ENCODE data around the gene INSC. TPM values are rescaled to one million over a fixed set of nuclear protein-coding genes. Genes with fewer than 3 reads are reported as not detected.

The INSC gene
- total and polyA plus RNA-seq, 9 of the 15 experiments (the other 6 are each of a cell fraction or from before 2014, with no cell fraction given), result not detected

DNA sequence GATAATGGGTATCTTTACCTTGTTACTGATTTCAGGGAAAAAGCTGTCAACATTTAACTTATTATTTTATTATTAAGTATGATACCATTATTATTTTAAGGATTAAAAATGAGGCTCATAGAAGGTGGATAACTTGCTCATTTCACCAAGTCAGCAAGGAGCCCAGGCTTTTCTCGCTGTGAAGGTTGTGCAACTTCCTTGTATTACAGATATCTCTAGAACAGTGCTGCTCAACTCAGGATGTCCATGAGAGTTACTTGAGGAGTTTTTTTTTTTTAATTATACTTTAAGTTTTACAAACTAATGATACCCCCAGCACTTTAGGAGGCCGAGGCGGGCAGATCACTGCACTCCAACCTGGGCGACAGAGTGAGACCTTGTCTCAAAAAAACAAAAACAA is 98.2 kb downstream of the INSC start (continued):
- TF ChIP-seq CBX3 (IDR thresholded peaks at IDR 0.05; ENCODE audit: borderline replicate concordance in 1 of 2, low read length in 2 of 2) (no peak), CREM (IDR thresholded peaks at IDR 0.05; ENCODE audit: low read depth) (no peak), ZNF41 (CRISPR knock-in tag; conservative IDR thresholded peaks at IDR 0.05) (no peak), CC2D1A (IDR thresholded peaks at IDR 0.05) (no peak), KLF6 (CRISPR knock-in tag; IDR thresholded peaks at IDR 0.05; ENCODE audit: borderline replicate concordance) (no peak)
- TF ChIP-seq, protein P1, sequence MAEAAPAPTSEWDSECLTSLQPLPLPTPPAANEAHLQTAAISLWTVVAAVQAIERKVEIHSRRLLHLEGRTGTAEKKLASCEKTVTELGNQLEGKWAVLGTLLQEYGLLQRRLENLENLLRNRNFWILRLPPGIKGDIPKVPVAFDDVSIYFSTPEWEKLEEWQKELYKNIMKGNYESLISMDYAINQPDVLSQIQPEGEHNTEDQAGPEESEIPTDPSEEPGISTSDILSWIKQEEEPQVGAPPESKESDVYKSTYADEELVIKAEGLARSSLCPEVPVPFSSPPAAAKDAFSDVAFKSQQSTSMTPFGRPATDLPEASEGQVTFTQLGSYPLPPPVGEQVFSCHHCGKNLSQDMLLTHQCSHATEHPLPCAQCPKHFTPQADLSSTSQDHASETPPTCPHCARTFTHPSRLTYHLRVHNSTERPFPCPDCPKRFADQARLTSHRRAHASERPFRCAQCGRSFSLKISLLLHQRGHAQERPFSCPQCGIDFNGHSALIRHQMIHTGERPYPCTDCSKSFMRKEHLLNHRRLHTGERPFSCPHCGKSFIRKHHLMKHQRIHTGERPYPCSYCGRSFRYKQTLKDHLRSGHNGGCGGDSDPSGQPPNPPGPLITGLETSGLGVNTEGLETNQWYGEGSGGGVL (CRISPR knock-in tag; IDR thresholded peaks at IDR 0.05), result no peak

DNA sequence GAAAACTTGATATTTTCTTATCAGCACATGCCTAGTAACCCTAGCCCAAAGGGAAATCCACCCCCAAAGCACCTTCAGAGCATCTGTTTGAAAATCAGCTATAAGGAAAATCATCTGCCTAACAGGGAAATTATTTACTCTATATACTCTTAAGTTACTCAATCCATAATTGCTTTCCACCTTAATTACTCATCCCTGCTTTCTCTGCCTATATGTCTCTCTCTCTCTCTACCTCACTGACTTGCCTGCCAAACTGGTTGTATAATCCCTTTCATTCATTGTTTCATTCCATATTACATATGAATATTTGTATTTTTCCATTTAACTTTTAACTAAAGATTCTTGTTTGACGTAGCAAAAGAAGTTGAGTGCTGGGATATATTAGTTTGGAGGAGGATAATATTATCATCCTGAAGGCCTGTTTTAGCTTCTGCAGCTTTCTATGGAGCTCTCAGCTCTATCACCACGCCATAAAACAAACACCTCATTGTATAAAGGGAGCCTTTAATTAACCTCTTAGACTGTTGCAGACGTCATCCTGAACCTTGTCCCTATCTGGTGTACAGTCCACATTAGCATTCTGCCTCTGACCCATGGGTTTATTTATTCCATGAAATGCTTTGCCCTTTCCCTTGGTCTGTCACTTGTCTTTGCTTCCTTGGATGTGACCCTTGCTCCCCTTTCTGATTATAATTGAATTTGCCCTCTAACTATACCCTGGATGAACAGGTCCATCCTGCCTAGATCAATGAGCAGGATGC is 98.9 kb downstream of the INSC start:
- H3K4me2 ChIP-seq (ENCODE audit: insufficient read depth, low read length), result no peak overlapping the region
- no peak overlapping the region for H3K9ac ChIP-seq (ENCODE audit: insufficient read depth in 1 of 2, low read depth in 2 of 2, low read length in 2 of 2)
- no peak for DNase-seq (ENCODE audit: extremely low read depth in 1 of 4, low spot score in 3 of 4)
- H3K36me3 ChIP-seq (ENCODE audit: control insufficient read depth, insufficient read depth, low read length), result no peaks in the 10 kb centered on the region
- 0% methylated on average over 3 of the region's 3 CpGs for WGBS (ENCODE audit: insufficient coverage, low coverage, missing lambda C conversion rate)
- H3K4me3 ChIP-seq, result no peak overlapping the region
- no TSS peak for BruUV-seq (replicated peaks)
- no peaks in the 10 kb centered on the region for H3K4me1 ChIP-seq (replicated peaks in 1 of 2; ENCODE audit: control insufficient read depth in 2 of 2, insufficient read depth in 2 of 2, low read length in 2 of 2)
- no peak for FAIRE-seq
- H3K79me2 ChIP-seq (ENCODE audit: control insufficient read depth, insufficient read depth, low read length), result no peaks in the 10 kb centered on the region
- no peaks in the 10 kb centered on the region for H3K9me3 ChIP-seq (replicated peaks; ENCODE audit: control insufficient read depth, insufficient read depth, low read depth, low read length)
- ChIA-PET POLR2A (no interaction called here), CTCF (ENCODE audit: low intra/inter-chr PET ratio) (no interaction called here)
- intact Hi-C loops (cut with micrococcal nuclease) (no loop called here), in situ Hi-C loops (cut with MboI) (no loop called here)
- H3K27ac ChIP-seq (ENCODE audit: extremely low read depth, low read depth, low read length), result no peak overlapping the region
- H3K9me1 ChIP-seq (ENCODE audit: control insufficient read depth, insufficient read depth, low read length), result no peaks in the 10 kb centered on the region
- no peaks in the 10 kb centered on the region; the same call in 1 of the 2 replicates for H4K20me1 ChIP-seq (replicated peaks; ENCODE audit: control insufficient read depth, insufficient read depth, low read length)
- no peak overlapping the region for H2AFZ ChIP-seq (ENCODE audit: low read depth, low read length)
- ATAC-seq, result no peak
- H3K27me3 ChIP-seq (ENCODE audit: control insufficient read depth in 2 of 2, insufficient read depth in 2 of 2, low read length in 2 of 2), result no peaks in the 10 kb centered on the region
- TF ChIP-seq GATAD2A (IDR thresholded peaks at IDR 0.05) (no peak), ESRRA (IDR thresholded peaks at IDR 0.05; ENCODE audit: borderline replicate concordance, low read depth) (no peak), RFX5 (IDR thresholded peaks at IDR 0.05; ENCODE audit: low read depth, low read length) (no peak), ZBTB8A (IDR thresholded peaks at IDR 0.05; ENCODE audit: partially characterized antibody) (no peak), ESRRB (CRISPR knock-in tag; IDR thresholded peaks at IDR 0.05; ENCODE audit: borderline replicate concordance) (no peak), SETDB1 (IDR thresholded peaks at IDR 0.05; ENCODE audit: low read length) (no peak), MCM3 (IDR thresholded peaks at IDR 0.05) (no peak), ZNF764 (CRISPR knock-in tag; IDR thresholded peaks at IDR 0.05; ENCODE audit: low read depth) (no peak), MYBL2 (IDR thresholded peaks at IDR 0.05; ENCODE audit: low read depth) (no peak), MYBL2 (CRISPR knock-in tag; IDR thresholded peaks at IDR 0.05; ENCODE audit: borderline replicate concordance) (no peak)
- TF ChIP-seq, protein P2, sequence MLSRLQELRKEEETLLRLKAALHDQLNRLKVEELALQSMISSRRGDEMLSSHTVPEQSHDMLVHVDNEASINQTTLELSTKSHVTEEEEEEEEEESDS (CRISPR knock-in tag; IDR thresholded peaks at IDR 0.05), result no peak
